Loucy (cell line): ENCODE results near the gene SAMD4A.
A peak's percentile ranks its signal among the peaks of the same experiment; 100 is the strongest.

Source experiments
- H2AFZ ChIP-seq: fragments of 200-600 bp; sonication (generic); 2 replicates; pipeline ENCODE4 v1.6.0; 2016; ENCODE audit warnings: antibody characterized with exemption, mild to moderate bottlenecking, low read length, moderate library complexity
- H3F3A ChIP-seq: fragments of 200-600 bp; 2 replicates; pipeline ENCODE4 v1.6.0; 2016; ENCODE audit warnings: antibody characterized with exemption, low read depth, mild to moderate bottlenecking
- H3K27me3 ChIP-seq: fragments of 200-600 bp; sonication (generic); 2 replicates; pipeline ENCODE4 v1.6.1; 2014; ENCODE audit warnings: low read length, mild to moderate bottlenecking; ENCODE audit not compliant: insufficient read depth, poor library complexity, severe bottlenecking
- H3K36me3 ChIP-seq: fragments of 200-600 bp; sonication (generic); 2 replicates; pipeline ENCODE4 v1.6.1; 2016; ENCODE audit warnings: low read length; ENCODE audit not compliant: insufficient read depth
- H3K4me1 ChIP-seq: fragments of 200-600 bp; sonication (generic); 2 replicates; pipeline ENCODE4 v1.5.1; 2014; ENCODE audit warnings: low read length, mild to moderate bottlenecking; ENCODE audit not compliant: insufficient read depth, poor library complexity, severe bottlenecking
- H3K4me2 ChIP-seq: fragments of 200-600 bp; sonication (generic); 2 replicates; pipeline ENCODE4 v1.6.0; 2014; ENCODE audit warnings: antibody characterized with exemption, low read length, low read depth, mild to moderate bottlenecking; ENCODE audit not compliant: poor library complexity, severe bottlenecking
- H3K4me3 ChIP-seq: fragments of 200-600 bp; sonication (generic); 2 replicates; pipeline ENCODE4 v1.5.1; 2014; ENCODE audit warnings: low read length, mild to moderate bottlenecking, mixed read lengths; ENCODE audit not compliant: poor library complexity, severe bottlenecking
- H3K79me2 ChIP-seq: fragments of 200-600 bp; sonication (generic); 2 replicates; pipeline ENCODE4 v1.6.1; 2014; ENCODE audit warnings: low read length; ENCODE audit not compliant: insufficient read depth
- H3K9ac ChIP-seq: fragments of 200-600 bp; sonication (generic); 2 replicates; pipeline ENCODE4 v1.6.0; 2014; ENCODE audit warnings: mild to moderate bottlenecking, low read depth, low read length, moderate library complexity; ENCODE audit not compliant: poor library complexity, severe bottlenecking
- H3K9me2 ChIP-seq: fragments of 200-600 bp; sonication (generic); replicated peaks from 2 replicates; pipeline ENCODE4 v1.6.1; 2016; ENCODE audit warnings: low read depth, low read length, mixed read lengths
- H3K9me3 ChIP-seq: fragments of 200-600 bp; sonication (generic); 2 replicates; pipeline ENCODE4 v1.6.1; 2014; ENCODE audit warnings: mild to moderate bottlenecking, antibody characterized with exemption, low read length, low read depth; ENCODE audit not compliant: insufficient read depth
- H4K20me1 ChIP-seq: fragments of 200-600 bp; sonication (generic); 2 replicates; pipeline ENCODE4 v1.6.0; 2014; ENCODE audit warnings: antibody characterized with exemption, low read length, mild to moderate bottlenecking; ENCODE audit not compliant: insufficient read depth, poor library complexity, severe bottlenecking
- CTCF ChIP-seq: fragments of 200-600 bp; sonication (generic); conservative IDR thresholded peaks from 2 replicates; pipeline ENCODE4 v1.5.1; 2014; ENCODE audit warnings: mild to moderate bottlenecking, antibody characterized with exemption, low read length
- EZH2phosphoT487 ChIP-seq: fragments of 200-600 bp; IDR thresholded peaks from 2 replicates; pipeline ENCODE4 v1.6.1; 2018; ENCODE audit warnings: antibody characterized with exemption, mild to moderate bottlenecking, moderate library complexity, borderline replicate concordance

SAMD4A gene

DNA sequence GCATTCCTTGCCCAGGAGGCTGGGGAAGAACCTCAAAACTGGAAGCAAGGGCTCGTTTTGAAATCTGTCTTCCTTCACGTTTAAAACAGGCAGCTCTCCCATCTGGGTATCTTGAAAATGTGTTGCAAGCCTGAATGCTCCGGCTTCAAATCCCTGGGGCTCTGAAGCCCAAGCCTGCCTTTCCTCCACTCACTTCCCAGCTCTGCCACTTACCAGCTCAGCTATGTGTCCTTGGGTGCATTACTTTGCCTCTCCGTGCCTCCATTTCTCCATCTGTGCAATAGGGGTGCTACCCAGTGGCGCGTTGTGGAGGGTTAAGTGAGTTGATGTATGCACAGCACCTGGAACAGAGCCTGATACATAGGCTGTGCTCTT lies 238.1 kb downstream of the SAMD4A start:
- Histone ChIP-seq H3K36me3 (no peaks in the 10 kb centered on the region), H3K9me3 (no peaks in the 10 kb centered on the region), H3K27me3 (no peaks in the 10 kb centered on the region), H3K4me3 (no peak overlapping the region), H4K20me1 (no peaks in the 10 kb centered on the region), H3F3A (no peaks in the 10 kb centered on the region), H3K4me1 (no peaks in the 10 kb centered on the region), H2AFZ (no peak overlapping the region), H3K9me2 (no peaks in the 10 kb centered on the region), H3K79me2 (no peaks in the 10 kb centered on the region), H3K9ac (no peak overlapping the region), H3K4me2 (no peak overlapping the region)
- TF ChIP-seq CTCF, result no peak
- no peak for TF ChIP-seq EZH2phosphoT487

DNA sequence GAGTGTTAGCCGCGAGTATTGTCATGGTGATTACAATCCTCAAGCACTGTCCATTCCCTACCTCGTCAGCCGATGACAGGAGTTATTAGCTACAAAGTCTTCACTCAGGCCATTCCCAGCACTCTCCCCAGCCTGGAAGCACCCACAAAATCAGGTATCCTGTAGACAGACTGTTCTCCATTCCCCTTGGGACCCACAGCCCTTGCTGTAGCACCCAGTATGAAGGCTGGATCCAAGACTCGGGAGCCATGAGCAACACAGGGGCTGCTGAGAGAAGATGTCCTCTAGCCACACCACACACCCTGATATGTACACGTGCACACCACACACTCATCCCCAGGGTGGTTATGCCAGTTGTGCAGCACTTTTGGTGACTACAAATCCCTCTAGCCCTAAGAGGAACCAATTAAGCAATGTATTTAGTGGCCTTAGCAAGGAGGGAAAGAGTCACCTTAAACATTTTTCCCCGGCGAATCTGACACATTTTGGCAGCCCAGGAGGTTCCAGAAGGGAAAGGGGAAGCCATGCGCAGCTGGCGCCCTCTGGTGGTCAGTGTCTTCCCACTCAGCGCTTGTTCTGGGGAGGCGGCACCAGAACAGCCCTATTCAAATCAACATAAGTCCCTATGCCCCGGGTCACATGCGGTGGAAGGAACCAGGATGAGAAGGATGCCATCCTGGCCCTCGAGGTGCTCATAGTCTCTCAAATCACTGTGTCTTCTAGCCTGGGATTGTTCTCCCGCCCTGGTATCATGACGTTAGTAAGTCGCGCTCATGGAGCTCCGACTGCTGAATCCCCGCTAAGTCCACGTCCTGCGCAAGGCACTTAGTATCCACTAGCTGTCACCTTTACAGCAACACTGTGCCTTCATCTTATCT lies 238.8 kb downstream of the SAMD4A start:
- Histone ChIP-seq H3K4me2 (peak overlapping the region; percentile 50), H3K79me2 (no peaks in the 10 kb centered on the region), H3K27me3 (no peaks in the 10 kb centered on the region), H2AFZ (peak overlapping the region; percentile 68), H3K4me1 (no peaks in the 10 kb centered on the region), H3K9me3 (no peaks in the 10 kb centered on the region), H4K20me1 (no peaks in the 10 kb centered on the region), H3K36me3 (no peaks in the 10 kb centered on the region), H3K9me2 (no peaks in the 10 kb centered on the region), H3K9ac (no peak overlapping the region), H3F3A (no peaks in the 10 kb centered on the region), H3K4me3 (no peak overlapping the region)
- peak; percentile 93 for TF ChIP-seq CTCF
- TF ChIP-seq EZH2phosphoT487, result no peak

DNA sequence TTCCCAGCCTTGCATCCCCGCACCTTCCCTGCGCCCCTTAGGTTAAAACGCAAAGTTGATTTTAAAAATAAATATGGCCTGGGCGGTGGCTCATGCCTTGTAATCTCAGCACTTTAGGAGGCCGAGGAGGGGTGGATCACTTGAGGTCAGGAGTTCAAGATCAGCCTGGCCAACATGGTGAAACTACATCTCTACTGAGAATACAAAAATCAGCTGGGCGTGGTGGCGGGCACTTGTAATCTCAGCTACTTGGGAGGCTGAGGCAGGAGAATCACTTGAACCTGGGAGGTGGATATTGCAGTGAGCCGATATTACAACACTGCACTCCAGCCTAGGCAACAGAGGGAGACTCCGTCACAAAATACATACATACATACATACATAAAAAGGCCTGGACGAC lies 239.7 kb downstream of the SAMD4A start:
- H3K4me2 ChIP-seq, result no peak overlapping the region

More for the DNA sequence above, 239.7 kb downstream of the SAMD4A start:
- Histone ChIP-seq H2AFZ (no peak overlapping the region), H3K4me3 (no peak overlapping the region), H3K9me2 (no peaks in the 10 kb centered on the region), H3K27me3 (no peaks in the 10 kb centered on the region), H3K36me3 (no peaks in the 10 kb centered on the region), H3K79me2 (no peaks in the 10 kb centered on the region), H3K4me1 (no peaks in the 10 kb centered on the region), H4K20me1 (no peaks in the 10 kb centered on the region), H3K9me3 (no peaks in the 10 kb centered on the region), H3K9ac (no peak overlapping the region), H3F3A (no peaks in the 10 kb centered on the region)
- TF ChIP-seq EZH2phosphoT487, result no peak
- no peak for TF ChIP-seq CTCF
